Endothelial cell of umbilical vein (primary cell): ENCODE results near the gene ACSF3. TPM values are rescaled to one million over a fixed set of nuclear protein-coding genes. Genes with fewer than 3 reads are reported as not detected.

Source experiments
- BruUV-seq: library from RNA; stranded (reverse); fragments of 400-500 nt; replicated peaks from 2 replicates; lab custom pipeline; 2021; lab: Mats Ljungman, UMichigan
- CTCF ChIA-PET: fragments of 300-600, 350-600 bp; sonication (Branson Sonifier 250); formaldehyde crosslinking; loops from one replicate; lab custom pipeline; 2021; ENCODE audit warnings: antibody characterized with exemption, inconsistent platforms; lab: Charles Lee
- POLR2A ChIA-PET: fragments of 300-600, 350-600 bp; sonication (Branson Sonifier 250); formaldehyde crosslinking; loops from one replicate; lab custom pipeline; 2021; ENCODE audit warnings: antibody characterized with exemption, inconsistent platforms; lab: Charles Lee
- DNase-seq: peaks from one replicate; pipeline ENCODE4 v3.0.0-alpha.2; 2011; ENCODE audit warnings: low read depth, low spot score
- FAIRE-seq: peaks from 2 replicates; lab custom pipeline; 2011; peaks lifted over from hg19 to GRCh38; lab: Jason Lieb, UNC
- H2AFZ ChIP-seq: 2 replicates; pipeline ENCODE4 v1.6.0; 2012; ENCODE audit warnings: low read depth, low read length, control low read depth, inconsistent platforms
- H3K27ac ChIP-seq: 2 replicates; pipeline ENCODE4 v1.5.1; 2011; ENCODE audit warnings: low read depth, mild to moderate bottlenecking, control low read depth, low read length, moderate library complexity; ENCODE audit not compliant: insufficient read depth
- H3K27me3 ChIP-seq, 2 experiments: 2 replicates each; pipeline versions ENCODE4 v1.6.0 to v1.6.1; 2011; ENCODE audit warnings: low read length in 2 of 2, mixed read lengths in 1 of 2; ENCODE audit not compliant: control insufficient read depth in 2 of 2, insufficient read depth in 2 of 2
- H3K36me3 ChIP-seq, 2 experiments: 2 replicates in 1 of 2; 3 replicates in 1 of 2; pipeline ENCODE4 v1.5.1; 2011; ENCODE audit warnings: low read length in 2 of 2, mild to moderate bottlenecking in 1 of 2, moderate library complexity in 1 of 2; ENCODE audit not compliant: control insufficient read depth in 2 of 2, insufficient read depth in 2 of 2; ENCODE audit errors: extremely low read depth in 1 of 2
- H3K4me1 ChIP-seq: 3 replicates; pipeline ENCODE4 v1.5.1; 2011; ENCODE audit warnings: mild to moderate bottlenecking, low read length; ENCODE audit not compliant: control insufficient read depth, insufficient read depth; ENCODE audit errors: extremely low read depth
- H3K4me2 ChIP-seq: 2 replicates; pipeline ENCODE4 v1.6.1; 2011; ENCODE audit warnings: low read length, control low read depth, mixed read lengths; ENCODE audit not compliant: insufficient read depth
- H3K4me3 ChIP-seq, 3 experiments: fragments of 200-600 bp in 1 of 3; sonication (generic), shearing (Covaris generic) in 1 of 3; replicated peaks in 1 of 3; 2 replicates each; pipeline ENCODE4 v1.5.1; 2011 to 2016; ENCODE audit warnings: control low read depth in 3 of 3, low read length in 3 of 3, mild to moderate bottlenecking in 2 of 3, inconsistent platforms in 1 of 3, low read depth in 1 of 3, moderate library complexity in 1 of 3; ENCODE audit not compliant: insufficient read depth in 1 of 3
- H3K79me2 ChIP-seq: 2 replicates; pipeline ENCODE4 v1.6.0; 2012; ENCODE audit warnings: low read length, inconsistent platforms; ENCODE audit not compliant: control insufficient read depth, insufficient read depth
- H3K9ac ChIP-seq: replicated peaks from 2 replicates; pipeline ENCODE3; 2011; ENCODE audit warnings: low read length, control low read depth; ENCODE audit not compliant: insufficient read depth; ENCODE audit errors: extremely low read depth
- H3K9me1 ChIP-seq: replicated peaks from 3 replicates; pipeline ENCODE4 v1.6.0; 2011; ENCODE audit warnings: mild to moderate bottlenecking, low read length; ENCODE audit not compliant: control insufficient read depth, insufficient read depth; ENCODE audit errors: extremely low read depth
- H3K9me3 ChIP-seq: replicated peaks from 2 replicates; pipeline ENCODE4 v1.5.1; 2012; ENCODE audit warnings: low read length, inconsistent platforms; ENCODE audit not compliant: control insufficient read depth, insufficient read depth
- H4K20me1 ChIP-seq: replicated peaks from 2 replicates; pipeline ENCODE3; 2011; ENCODE audit warnings: mild to moderate bottlenecking, low read length; ENCODE audit not compliant: control insufficient read depth, insufficient read depth; ENCODE audit errors: extremely low read depth
- CTCF ChIP-seq, 2 donors: IDR thresholded peaks; 1 replicate in 1 of 2; 2 replicates in 1 of 2; pipeline ENCODE4 v1.5.1; 2011; ENCODE audit warnings: low read length in 2 of 2, mild to moderate bottlenecking in 2 of 2, moderate library complexity in 2 of 2, control low read depth in 1 of 2, inconsistent platforms in 1 of 2, low read depth in 1 of 2; ENCODE audit not compliant: insufficient read depth in 1 of 2; ENCODE audit errors: extremely low read depth in 1 of 2
- EZH2 ChIP-seq: IDR thresholded peaks from 2 replicates; pipeline ENCODE4 v1.6.1; 2012; ENCODE audit warnings: borderline replicate concordance, low read depth, mild to moderate bottlenecking, moderate library complexity, low read length, inconsistent platforms; ENCODE audit not compliant: severe bottlenecking
- FOS ChIP-seq: IDR thresholded peaks from 2 replicates; pipeline ENCODE4 v1.6.1; 2011; ENCODE audit warnings: mild to moderate bottlenecking, low read length, moderate library complexity, borderline replicate concordance; ENCODE audit not compliant: insufficient read depth
- GATA2 ChIP-seq: IDR thresholded peaks from 2 replicates; pipeline ENCODE4 v1.7.0; 2011; ENCODE audit warnings: low read depth, mild to moderate bottlenecking, moderate library complexity, mixed read lengths, low read length; ENCODE audit not compliant: insufficient read length, insufficient read depth
- JUN ChIP-seq: IDR thresholded peaks from 2 replicates; pipeline ENCODE4 v1.6.1; 2011; ENCODE audit warnings: borderline replicate concordance, low read depth; ENCODE audit not compliant: insufficient read length, insufficient read depth
- MYC ChIP-seq: IDR thresholded peaks from one replicate; pipeline ENCODE4 v1.6.1; 2011; ENCODE audit warnings: mild to moderate bottlenecking, low read depth, low read length
- POLR2A ChIP-seq: IDR thresholded peaks from 2 replicates; pipeline ENCODE4 v1.6.1; 2012; ENCODE audit warnings: low read depth, mild to moderate bottlenecking, control low read depth, low read length
- POLR2AphosphoS5 ChIP-seq: IDR thresholded peaks from 2 replicates; pipeline ENCODE4 v1.6.1; 2012; ENCODE audit warnings: low read depth, mild to moderate bottlenecking, control low read depth, low read length, moderate library complexity; ENCODE audit not compliant: insufficient read depth
- dilution Hi-C: fragments of 300-500 bp; cut with MboI; formaldehyde crosslinking; loops from one replicate; pipeline ENCODE4 v1.15.0; 2019; ENCODE audit warnings: low sequenced_read_pairs; ENCODE audit not compliant: extremely low pct_ligation_motif_present
- intact Hi-C: fragments of 100-400 bp; cut with micrococcal nuclease; formaldehyde crosslinking; loops from one replicate; pipeline ENCODE4 v1.10.0; 2022
- polyA plus RNA-seq, 4 experiments: library from polyadenylated mRNA; depleted of rRNA in 3 of 4; stranded (reverse) in 3 of 4; unstranded in 1 of 4; fragments of >200 nt; gene quantifications; 2 replicates each; pipeline versions ENCODE4 v1.2.1 to v1.2.3, GENCODE V29; 2011 to 2012; ENCODE audit warnings: missing spikeins in 1 of 4
- total RNA-seq: library from RNA; stranded (reverse); gene quantifications from 2 replicates; pipeline ENCODE4 v1.2.3, GENCODE V29; 2021
- TF ChIP-seq, protein P1 (sequence below): IDR thresholded peaks from 2 replicates; pipeline ENCODE4 v1.6.1; 2011; ENCODE audit not compliant: insufficient read depth, insufficient read length

ACSF3 gene
- total and polyA plus RNA-seq, 2 donors (not counting 3 experiments of a cell fraction or from before 2014, with no cell fraction given): 18.6 to 33.2 TPM

GRCh38 chr16:89172171-89172527 lies 78.5 kb downstream of the ACSF3 start:
- no peak overlapping the region for H3K4me3 ChIP-seq
- ChIA-PET POLR2A (no interaction called here), CTCF (no interaction called here)
- no peak overlapping the region for H3K9ac ChIP-seq
- peaks cover 3% of the 10 kb centered on the region for H3K4me1 ChIP-seq
- H3K79me2 ChIP-seq: no peaks in the 10 kb centered on the region
- H2AFZ ChIP-seq: no peak overlapping the region
- TF ChIP-seq EZH2 (no peak), GATA2 (no peak), MYC (no peak), JUN (no peak), CTCF (IDR thresholded peaks at IDR 0.05; ENCODE audit: extremely low read depth in 1 of 2, insufficient read depth in 1 of 2, low read depth in 1 of 2, low read length in 2 of 2) (no peak), POLR2A (no peak), POLR2AphosphoS5 (no peak), FOS (no peak)
- TF ChIP-seq, protein P1, sequence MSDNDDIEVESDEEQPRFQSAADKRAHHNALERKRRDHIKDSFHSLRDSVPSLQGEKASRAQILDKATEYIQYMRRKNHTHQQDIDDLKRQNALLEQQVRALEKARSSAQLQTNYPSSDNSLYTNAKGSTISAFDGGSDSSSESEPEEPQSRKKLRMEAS: no peak
- DNase-seq: no peak
- H3K36me3 ChIP-seq: no peaks in the 10 kb centered on the region
- H3K9me1 ChIP-seq: no peaks in the 10 kb centered on the region
- H4K20me1 ChIP-seq: no peaks in the 10 kb centered on the region
- intact Hi-C loops (no loop called here), dilution Hi-C loops (no loop called here)
- no peak overlapping the region for H3K4me2 ChIP-seq
- no TSS peak for BruUV-seq
- FAIRE-seq: no peak
- no peaks in the 10 kb centered on the region for H3K9me3 ChIP-seq
- H3K27ac ChIP-seq: no peak overlapping the region
- H3K27me3 ChIP-seq: peaks cover 0 to 3% of the 10 kb centered on the region in 2 experiments
